Activated CD4-positive, CD25-positive, alpha-beta regulatory T cell treated with anti-CD3 and anti-CD28 coated beads, Interleukin-2, amount 50 U/mL, for 72 hours (primary cell): ENCODE measurements around the gene ZFP2.
"Not testable (repeated sequence)": the region's sequence is repeated elsewhere in the genome, so short reads cannot be mapped to it uniquely, and the experiment has no call there.

Experiments
- DNase-seq: peaks from one replicate; pipeline ENCODE4 v3.0.0; 2021

Gene ZFP2

DNA sequence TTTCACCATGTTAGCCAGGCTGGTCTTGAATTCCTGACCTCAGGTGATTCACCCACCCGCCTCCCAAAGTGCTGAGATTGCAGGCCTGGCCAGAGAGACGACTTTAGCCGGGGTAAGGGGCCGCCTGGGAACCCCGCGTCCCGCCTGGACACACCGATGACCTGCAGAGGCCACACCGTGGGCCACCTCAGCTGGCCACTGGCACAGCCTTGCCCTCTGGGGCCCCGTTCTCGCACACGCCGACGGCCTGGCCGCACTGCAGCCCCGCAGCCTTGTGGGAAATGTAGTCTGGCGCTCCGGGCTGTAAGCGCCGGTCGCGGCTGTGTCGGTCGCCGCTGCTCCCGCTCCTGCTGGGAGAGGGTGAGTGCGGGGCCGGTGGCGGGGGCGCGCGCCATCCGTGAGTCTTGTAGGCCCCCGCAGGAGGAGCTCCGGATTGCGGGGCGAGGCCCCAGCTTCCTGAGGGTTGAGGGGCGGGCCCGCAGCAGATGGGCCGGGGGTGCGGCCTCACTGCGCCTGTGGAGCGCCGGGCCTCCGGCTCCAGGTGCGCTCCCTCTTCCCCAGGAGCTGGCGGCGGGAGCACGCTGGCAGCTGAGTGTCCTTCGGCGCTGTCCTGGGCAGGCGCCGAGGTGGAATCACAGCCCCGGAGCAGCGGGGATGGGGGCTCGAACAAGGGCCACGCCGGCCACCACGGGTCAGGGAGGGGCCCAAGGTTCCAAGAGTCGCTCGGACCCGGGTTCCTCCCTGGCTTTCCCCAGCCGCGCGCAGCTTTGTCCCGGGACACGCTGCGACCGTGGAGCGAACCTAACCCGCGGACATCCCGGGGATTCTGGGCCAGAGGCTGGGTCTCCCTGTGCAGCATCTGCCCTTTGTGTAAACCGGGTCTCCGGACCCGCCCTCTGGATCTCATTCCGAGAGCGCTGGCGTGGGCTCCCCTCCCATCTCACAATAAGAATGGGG, at the start of gene ZFP2:
Gene ZFP2, plus strand, starts transcription at position 299 of the 957 bp plus-strand sequence. CDS start 35,401 bp downstream, outside the sequence.
- peak; percentile 39 for DNase-seq

DNA sequence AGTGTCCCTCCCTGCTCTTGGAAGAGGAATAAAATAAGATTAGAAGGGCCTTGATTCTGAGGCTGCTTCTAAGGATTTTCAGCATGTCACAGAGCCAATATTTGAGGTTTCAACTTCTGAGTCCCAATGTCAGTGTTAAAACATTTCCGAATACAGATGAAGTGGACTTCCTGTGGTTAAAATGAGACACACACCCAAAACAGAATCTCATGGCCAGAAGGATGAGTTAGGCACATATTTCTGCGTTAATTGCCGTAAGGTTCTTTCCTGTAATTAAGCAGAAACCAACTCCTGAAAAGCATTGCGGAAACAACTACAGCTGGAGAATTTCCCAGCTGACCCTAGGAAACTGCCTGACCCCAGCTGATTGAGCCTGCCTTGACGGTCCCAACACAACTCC, 46.4 kb upstream of the ZFP2 start:
- DNase-seq, result no peak

DNA sequence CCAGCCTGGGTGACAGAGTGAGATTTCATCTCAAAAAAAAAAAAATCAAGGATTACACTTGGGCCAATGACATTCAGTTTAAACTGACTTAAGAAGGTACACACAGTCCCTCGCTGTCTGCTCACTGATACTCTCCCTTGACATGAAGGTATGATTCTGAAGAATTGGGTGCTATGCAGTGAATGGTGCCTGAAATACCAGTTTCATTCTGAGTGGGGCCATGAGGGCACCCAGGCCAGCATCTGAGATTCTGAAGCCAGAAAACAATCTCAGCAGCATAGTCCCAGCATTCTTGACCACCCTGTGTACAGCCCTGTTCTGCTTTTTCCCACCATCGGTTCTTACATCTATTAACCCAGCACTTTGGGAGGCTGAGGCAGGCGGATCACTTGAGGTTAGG, 43.8 kb upstream of the ZFP2 start:
- no peak for DNase-seq

DNA sequence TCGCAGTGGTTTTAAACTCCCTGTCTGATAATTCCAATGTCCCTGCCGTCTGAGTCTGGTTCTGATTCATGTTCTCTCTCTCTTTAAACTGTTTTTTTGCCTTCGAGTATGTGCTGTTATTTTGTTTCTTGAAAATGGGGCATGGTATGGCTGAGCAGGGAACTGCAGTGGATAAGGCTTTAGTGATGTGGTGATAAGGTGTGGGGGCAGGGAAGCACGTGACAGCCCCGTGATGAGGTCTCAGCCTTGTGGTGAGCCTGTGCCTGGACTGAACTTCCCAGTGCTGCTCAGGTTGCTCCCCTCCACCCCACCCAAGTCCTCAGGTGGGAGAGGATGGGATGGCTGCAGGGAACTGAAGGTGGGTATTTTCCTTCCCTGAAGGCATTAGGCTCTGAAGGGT, 41.4 kb upstream of the ZFP2 start:
- DNase-seq, result no peak

DNA sequence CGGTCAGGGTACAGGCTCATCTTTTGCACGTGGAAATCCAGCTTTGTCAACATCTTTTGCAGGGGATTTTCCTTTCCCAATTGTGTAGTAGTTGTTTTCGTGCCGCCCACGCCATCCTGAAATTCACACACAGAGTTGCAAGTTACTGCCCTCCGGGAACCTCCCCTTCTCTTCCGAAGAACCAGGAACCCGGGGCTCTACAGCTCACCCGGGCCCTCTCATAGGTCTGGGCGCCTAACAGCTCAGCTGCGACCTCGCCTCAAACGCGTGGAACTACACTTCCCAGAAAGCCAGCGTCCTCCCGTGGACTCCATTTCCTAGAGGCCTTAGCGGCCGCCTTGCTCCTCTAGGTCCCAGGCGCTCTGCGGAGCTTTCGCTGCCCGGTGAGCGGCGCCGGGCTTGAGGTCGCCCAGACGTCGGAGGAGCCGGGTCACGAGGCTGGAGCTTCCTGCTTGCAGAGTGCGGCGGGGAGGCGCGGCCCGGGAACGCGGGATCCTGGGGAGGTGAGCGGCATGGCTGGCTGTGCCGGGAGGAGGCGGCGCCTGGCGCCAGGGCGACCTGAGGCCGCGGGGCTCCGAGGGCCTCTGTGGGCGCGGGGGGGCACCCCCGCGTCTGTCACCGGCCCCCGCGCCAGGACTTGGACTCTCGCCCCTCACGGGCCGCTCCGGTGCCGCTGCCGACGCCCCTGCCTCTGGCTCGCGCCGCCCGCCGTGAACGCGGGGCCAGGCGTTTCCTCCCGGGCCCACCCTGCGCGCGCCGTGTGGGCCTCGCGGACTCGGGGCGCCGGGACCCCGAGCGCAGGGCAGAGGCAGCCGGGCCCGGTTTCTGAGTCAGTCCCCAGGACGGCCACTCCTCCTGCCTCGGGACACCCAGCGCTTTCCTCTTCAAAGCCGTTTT, 35.8 kb upstream of the ZFP2 start, which contains the start of gene ZNF354B:
Gene ZNF354B, plus strand, starts transcription at position 329 of the 897 bp plus-strand sequence. CDS start 1,095 bp downstream, outside the sequence.
- peak; percentile 75 for DNase-seq

DNA sequence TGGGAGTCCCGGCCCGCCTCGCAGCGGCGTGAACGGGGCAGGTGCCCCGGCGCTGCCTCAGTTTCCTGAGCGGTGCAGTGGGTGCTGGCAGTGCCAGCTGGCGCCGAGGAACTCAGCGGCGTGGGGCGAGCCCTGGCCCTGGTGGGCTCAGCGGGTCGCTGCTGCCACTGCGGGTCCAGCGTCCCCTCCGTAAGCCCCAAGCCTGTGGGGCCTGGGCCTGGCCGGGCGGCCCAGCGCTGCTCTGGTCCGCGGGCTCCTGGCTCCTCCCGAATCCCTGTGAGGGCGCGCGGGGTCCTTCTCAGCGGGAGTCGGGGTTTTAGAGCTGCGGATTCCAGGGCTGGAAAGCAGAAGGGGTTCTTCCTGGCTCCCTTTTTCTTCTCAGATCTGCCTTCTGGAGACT, 35.1 kb upstream of the ZFP2 start:
- DNase-seq, result not testable (repeated sequence)

DNA sequence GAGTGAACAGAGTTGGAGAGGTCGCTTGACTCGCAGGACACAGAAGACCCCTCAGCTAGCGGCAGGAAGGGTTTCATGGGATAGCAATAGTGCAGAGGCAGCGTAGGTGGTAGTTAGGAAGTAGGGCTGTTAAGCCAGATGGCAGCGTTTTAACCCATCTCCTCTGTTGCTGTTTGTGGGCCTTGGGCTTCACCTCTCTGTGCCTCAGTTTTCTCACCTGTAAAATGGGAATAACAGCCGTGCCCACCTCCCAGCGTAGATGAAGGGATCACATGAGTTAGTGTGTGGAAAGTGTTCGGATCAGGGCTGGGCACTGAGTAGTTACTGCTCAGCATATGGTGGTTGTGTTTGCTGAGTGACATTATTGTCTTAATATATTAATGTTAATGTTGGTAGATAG, 34.1 kb upstream of the ZFP2 start:
- DNase-seq, result no peak

DNA sequence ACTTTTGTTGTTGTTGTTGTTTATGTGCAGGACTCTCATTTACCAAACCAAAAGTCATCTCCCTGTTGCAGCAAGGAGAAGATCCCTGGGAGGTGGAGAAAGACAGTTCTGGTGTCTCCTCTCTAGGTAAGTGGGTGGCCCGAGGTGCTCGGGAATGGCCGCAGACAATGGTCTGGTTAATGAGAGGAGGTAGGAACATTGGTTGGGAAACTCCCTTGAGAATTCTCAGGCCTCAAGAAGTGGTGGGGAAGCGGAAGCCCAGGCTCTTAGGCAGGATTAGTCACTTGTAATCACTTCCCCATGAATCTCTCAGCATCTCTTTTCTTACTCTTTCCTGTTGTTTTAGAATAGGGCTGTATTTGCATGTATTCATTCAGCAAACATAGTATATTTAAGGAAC, 28.8 kb upstream of the ZFP2 start:
- DNase-seq, result no peak

DNA sequence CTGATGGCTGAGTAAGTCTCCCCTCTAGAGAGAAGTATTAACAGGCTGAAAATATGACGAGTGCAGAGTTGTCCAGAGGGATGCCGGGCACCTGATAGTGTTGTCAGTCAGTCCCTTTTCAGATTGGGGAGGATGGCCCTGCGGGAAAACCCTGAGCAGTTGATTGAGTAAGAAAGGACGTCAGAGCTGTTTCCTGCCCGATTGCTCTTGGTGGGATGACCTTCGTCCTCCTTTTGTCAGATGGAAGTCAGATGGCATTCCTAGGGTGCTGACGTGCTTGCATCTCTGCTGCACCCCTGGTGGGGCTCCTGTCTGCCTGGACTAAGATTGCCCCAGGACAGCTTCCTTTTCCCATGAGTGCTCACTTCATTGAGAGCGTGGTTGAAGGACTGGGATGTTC, 26.1 kb upstream of the ZFP2 start:
- no peak for DNase-seq

DNA sequence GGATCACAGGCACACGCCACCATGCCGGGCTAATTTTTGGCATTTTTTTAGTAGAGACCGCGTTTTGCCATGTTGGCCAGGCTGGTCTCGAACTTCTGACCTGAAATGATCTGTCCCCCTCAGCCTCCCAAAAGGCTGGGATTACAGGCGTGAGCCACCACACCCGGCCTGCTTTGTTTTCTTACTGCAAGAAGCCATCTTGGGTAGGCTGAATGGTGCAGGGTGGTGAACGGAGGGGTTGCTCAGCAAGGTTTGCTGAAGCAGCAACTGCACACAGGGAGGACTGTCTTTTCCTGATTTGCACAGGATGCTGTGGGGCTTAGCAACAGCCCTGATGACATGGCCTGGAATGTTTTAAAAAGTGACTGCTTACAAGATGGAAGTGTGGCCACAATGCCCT, 25.3 kb upstream of the ZFP2 start:
- DNase-seq, result no peak

DNA sequence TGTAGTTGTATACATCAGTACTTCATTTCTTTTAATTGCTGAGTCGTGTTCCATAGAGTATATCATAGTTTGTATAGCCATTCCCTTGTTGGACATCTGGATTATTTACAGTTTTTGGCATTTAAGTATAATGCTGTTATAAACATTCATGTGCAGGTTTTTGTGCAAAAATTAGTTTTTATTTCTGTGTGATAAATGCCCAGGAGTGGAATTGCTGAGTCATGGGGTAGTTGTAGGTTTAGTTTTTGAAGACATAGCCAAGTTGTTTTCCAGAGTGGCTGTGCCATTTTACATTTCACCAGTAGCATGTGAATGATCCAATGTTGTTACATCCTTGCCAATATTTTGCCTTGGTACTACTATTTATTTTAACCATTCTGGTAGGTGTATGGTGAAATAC, 23.4 kb upstream of the ZFP2 start:
- DNase-seq, result no peak

DNA sequence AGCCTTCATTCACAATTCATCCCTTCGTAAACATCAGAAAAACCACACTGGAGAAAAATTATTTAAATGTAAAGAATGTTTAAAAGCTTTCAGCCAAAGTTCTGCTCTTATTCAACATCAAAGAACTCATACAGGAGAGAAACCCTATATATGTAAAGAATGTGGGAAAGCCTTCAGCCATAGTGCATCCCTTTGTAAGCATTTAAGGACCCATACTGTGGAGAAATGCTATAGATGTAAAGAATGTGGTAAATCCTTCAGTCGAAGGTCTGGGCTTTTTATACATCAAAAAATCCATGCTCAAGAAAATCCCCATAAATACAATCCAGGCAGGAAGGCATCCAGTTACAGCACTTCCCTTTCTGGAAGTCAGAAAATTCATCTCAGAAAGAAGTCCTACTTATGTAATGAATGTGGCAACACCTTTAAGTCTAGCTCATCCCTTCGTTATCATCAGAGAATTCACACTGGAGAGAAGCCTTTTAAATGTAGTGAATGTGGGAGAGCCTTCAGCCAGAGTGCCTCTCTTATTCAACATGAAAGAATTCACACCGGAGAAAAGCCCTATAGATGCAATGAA, 12.5 kb upstream of the ZFP2 start:
- DNase-seq, result not testable (repeated sequence)

DNA sequence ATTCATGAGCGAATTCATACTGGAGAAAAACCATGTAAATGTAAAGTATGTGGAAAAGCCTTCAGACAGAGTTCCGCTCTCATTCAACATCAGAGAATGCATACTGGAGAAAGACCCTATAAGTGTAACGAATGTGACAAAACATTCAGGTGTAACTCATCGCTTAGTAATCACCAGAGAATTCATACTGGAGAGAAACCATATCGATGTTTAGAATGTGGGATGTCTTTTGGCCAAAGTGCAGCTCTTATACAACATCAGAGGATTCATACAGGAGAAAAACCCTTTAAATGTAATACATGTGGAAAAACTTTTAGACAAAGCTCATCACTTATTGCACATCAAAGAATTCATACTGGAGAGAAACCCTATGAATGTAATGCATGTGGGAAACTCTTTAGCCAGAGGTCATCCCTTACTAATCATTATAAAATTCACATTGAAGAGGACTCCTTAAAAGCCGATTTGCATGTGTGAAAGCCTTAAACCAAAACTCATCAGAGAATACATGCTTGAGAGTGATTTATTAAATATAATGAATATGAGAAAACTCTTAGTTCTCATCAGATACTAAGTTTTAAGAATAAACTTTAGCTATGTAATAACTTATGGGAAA, 11.8 kb upstream of the ZFP2 start:
- no peak for DNase-seq

DNA sequence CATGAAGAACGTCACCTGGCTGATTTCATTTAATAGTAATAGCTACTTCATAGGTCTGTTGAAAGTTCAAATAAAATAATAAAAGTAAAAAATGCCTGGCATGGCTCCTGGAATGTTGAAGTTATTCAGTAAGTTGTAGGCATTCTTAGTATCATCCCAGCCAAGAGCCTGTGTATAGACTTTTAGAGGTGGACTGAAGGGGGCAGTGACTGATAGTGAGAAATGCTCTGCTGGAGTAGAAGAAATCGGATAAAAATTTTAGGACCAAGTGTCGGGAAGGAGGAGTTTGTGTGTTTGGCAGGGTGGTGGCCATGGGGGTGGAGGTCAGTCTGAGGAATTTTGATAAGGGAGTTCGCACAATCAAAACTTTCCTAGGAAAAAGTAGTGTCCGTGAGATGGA, 3.6 kb downstream of the ZFP2 start:
- DNase-seq, result no peak

DNA sequence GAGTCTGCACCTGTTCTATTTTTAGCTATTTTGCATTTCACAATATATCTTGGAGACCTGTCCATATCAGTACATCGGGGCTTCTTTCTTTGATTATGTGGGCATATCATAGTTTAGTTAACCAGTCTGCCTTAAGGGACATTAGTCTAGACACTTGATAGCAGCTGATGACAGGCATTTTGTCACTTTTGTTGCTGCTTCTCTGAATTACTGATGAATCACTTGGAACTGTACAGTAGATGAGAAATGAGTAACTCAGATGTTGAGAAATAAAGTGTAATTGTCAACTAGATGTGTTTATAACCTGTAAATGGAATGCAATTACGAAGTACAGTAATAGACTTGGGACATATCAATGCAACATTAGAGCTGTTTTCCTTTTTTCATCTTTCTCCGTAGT, 7.1 kb downstream of the ZFP2 start:
- no peak for DNase-seq

DNA sequence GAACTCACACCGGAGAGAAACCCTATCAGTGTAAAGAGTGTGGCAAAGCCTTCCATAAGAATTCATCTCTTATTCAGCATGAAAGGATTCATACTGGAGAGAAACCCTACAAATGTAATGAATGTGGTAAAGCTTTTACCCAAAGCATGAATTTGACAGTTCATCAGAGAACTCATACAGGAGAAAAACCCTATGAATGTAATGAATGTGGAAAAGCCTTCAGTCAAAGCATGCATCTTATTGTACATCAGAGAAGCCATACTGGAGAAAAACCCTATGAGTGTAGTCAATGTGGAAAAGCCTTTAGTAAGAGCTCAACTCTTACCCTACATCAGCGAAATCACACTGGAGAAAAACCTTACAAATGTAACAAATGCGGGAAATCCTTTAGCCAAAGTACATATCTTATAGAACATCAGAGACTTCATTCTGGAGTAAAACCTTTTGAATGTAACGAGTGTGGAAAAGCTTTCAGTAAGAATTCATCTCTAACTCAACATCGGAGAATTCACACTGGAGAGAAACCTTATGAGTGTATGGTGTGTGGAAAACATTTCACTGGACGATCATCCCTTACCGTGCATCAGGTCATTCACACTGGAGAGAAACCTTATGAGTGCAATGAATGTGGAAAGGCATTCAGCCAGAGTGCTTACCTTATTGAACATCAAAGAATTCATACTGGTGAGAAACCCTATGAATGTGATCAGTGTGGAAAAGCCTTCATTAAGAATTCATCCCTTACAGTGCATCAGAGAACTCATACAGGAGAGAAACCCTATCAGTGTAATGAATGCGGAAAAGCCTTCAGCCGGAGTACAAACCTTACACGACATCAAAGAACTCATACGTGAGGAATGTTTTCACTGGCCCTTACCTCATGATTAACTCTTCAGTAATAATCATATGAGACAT, 36.4 kb downstream of the ZFP2 start:
- no peak for DNase-seq

DNA sequence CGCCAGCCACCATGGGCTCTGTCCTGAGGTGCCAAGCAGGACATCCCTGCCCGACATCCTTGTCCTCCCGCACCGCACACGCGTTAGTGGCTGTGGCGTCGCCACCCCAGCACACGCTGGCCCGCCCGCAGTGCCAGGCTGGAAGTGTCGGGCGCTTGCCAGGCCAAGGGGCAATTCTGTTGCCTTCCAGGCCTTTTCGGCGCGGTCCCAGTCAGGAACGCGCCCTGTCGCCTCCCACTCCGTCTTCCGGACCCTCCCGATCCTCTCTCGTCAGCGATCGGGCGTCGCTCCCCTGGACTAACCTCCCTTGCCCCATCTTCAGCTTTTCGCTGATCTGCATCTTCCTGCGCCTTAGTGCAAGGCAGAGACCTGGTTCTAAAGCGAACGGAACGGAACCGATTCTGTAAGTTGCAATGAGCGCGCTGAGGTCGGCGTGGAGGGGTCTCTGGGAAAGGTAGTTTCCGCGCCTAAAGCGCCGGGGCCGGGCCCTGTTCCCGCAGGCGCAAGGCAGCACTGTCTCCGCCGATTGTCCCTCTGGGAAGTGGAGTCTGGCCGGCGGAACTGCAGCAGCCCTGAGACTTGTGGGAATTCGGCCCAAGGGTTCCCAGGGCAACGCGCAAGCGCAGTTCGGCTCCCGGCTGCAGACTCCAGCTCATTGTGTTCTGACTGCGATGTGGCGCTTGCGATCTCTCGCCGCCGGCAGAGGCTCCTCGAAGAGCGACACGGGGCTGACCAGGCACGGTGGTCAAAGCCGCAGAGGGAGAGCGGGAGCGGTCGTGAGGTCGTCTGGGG, 45.1 kb downstream of the ZFP2 start, which contains the start of gene ZNF454:
Gene ZNF454, plus strand, starts transcription at position 630 of the 792 bp plus-strand sequence. CDS start 1,594 bp downstream, outside the sequence.
- DNase-seq, result no peak

DNA sequence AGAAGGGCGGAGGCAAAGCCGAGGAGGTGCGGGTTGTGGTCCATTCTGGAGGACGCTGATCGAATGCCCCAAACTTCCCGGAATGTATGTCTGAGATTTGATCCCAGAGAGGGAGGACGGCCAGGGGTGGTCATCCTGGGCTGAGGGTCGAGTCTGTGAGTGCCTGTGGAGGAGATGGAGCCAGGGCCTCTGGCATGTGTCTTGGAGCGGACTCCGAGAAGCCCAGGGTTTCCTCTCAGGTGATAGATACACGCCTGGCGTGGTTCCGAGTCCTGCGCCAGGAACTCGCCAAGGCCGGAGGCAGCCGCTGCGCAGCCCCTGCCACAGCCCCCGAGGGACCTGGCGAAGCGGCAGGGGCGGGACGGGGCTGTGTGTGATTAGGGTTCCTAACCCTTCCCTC, 45.6 kb downstream of the ZFP2 start:
- no peak for DNase-seq

DNA sequence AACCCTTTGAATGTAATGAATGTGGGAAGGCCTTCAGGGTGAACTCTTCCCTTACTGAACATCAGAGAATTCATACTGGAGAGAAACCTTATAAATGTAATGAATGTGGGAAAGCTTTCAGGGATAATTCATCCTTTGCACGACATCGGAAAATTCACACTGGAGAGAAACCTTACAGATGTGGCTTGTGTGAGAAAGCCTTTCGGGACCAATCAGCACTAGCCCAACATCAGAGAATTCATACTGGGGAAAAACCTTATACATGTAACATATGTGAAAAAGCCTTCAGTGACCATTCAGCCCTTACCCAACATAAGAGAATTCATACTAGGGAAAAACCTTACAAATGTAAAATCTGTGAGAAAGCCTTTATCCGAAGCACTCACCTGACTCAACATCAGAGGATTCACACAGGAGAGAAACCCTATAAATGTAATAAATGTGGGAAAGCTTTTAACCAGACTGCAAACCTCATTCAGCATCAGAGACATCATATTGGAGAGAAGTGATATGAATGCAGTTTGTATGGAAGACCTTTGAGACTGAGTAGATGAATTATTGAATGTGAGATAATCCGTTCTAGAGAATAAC, 69.8 kb downstream of the ZFP2 start:
- DNase-seq, result no peak

DNA sequence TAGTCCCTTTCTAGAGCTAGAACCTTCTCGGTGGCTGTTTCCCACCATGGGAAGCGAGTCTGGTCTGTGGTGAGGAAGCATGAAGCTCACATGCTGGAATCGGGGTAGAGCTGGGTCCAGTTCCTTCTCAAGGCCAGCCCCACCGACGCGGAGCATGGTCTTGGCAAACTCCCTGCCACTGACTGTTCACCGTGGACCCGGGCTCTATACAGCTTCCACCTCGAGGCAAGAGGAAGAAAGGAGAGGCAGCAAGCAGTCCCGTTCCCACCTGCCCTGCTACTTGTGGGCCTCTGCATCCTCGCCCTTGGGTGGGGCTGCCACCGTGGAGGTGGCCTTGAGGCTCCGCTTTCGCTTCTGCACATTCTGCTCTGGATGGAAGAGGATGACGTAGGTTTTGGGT, 85.7 kb downstream of the ZFP2 start:
- no peak for DNase-seq
